B cell (primary cell): ENCODE results near the gene FIZ1. TPM values are rescaled to one million over a fixed set of nuclear protein-coding genes. Genes with fewer than 3 reads are reported as not detected.
A peak's percentile ranks its signal among the peaks of the same experiment; 100 is the strongest.

Experiments used
- ATAC-seq: fragments of 200-7000 bp; cut with Tn5 transposase; one replicate; pipeline ENCODE4 v1.10.0; 2021; ENCODE audit warnings: low read depth, mild to moderate bottlenecking, moderate number of reproducible peaks, moderate library complexity
- CTCF ChIA-PET: fragments of 350-600 bp; sonication (Branson Sonifier 250); formaldehyde crosslinking; loops from one replicate; lab custom pipeline; 2021; ENCODE audit warnings: antibody characterized with exemption, inconsistent platforms; lab: Charles Lee
- POLR2A ChIA-PET: fragments of 350-600 bp; sonication (Branson Sonifier 250); formaldehyde crosslinking; loops from one replicate; lab custom pipeline; 2021; ENCODE audit warnings: antibody characterized with exemption; lab: Charles Lee
- DNase-seq: peaks from one replicate; pipeline ENCODE4 v3.0.0; 2013
- H2AFZ ChIP-seq: 2 replicates; pipeline ENCODE4 v1.6.1; 2012; ENCODE audit warnings: mild to moderate bottlenecking, low read depth, low read length; ENCODE audit not compliant: insufficient read depth, poor library complexity, severe bottlenecking
- H3K27ac ChIP-seq, 2 donors: 1 replicate in 1 of 2; 2 replicates in 1 of 2; pipeline ENCODE4 v1.5.1; 2012 to 2013; ENCODE audit warnings: low read length in 2 of 2, mild to moderate bottlenecking in 2 of 2, moderate library complexity in 1 of 2
- H3K27me3 ChIP-seq, 4 experiments: fragments of 200-600 bp in 1 of 4; sonication (generic) in 1 of 4; replicated peaks in 1 of 4; 1 replicate in 2 of 4; 2 replicates in 2 of 4; pipeline versions ENCODE4 v1.6.1 to v1.7.0; 2013 to 2016; ENCODE audit warnings: low read length in 3 of 4, mild to moderate bottlenecking in 2 of 4, mixed read lengths in 1 of 4, moderate library complexity in 1 of 4; ENCODE audit not compliant: insufficient read depth in 4 of 4, control insufficient read depth in 3 of 4; ENCODE audit errors: control extremely low read depth in 1 of 4
- H3K36me3 ChIP-seq, 2 experiments: replicated peaks in 1 of 2; 1 replicate in 1 of 2; 2 replicates in 1 of 2; pipeline versions ENCODE4 v1.6.1 to v1.7.1; 2013; ENCODE audit warnings: low read length in 1 of 2; ENCODE audit not compliant: insufficient read depth in 2 of 2, control insufficient read depth in 1 of 2; ENCODE audit errors: control extremely low read depth in 1 of 2, extremely low read depth in 1 of 2
- H3K4me1 ChIP-seq, 2 donors: fragments of 200-600 bp in 1 of 2; sonication (generic) in 1 of 2; 1 replicate in 1 of 2; 2 replicates in 1 of 2; pipeline versions ENCODE4 v1.5.1 to v1.6.1; 2013 to 2017; ENCODE audit warnings: low read length in 2 of 2; ENCODE audit not compliant: control insufficient read depth in 2 of 2, insufficient read depth in 2 of 2
- H3K4me2 ChIP-seq: replicated peaks from 2 replicates; pipeline ENCODE3; 2012; ENCODE audit warnings: mild to moderate bottlenecking, low read depth, low read length; ENCODE audit not compliant: poor library complexity, severe bottlenecking
- H3K4me3 ChIP-seq, 5 experiments: fragments of 200-600 bp in 1 of 5; sonication (generic) in 1 of 5; 1 replicate in 3 of 5; 2 replicates in 2 of 5; pipeline versions ENCODE4 v1.5.1 to v1.7.0; 2011 to 2016; ENCODE audit warnings: low read length in 4 of 5, mild to moderate bottlenecking in 4 of 5, low read depth in 2 of 5, control low read depth in 1 of 5, moderate library complexity in 1 of 5; ENCODE audit not compliant: insufficient read depth in 1 of 5; ENCODE audit errors: control extremely low read depth in 1 of 5, extremely low read depth in 1 of 5
- H3K79me2 ChIP-seq: fragments of 200-600 bp; sonication (generic); one replicate; pipeline ENCODE4 v1.6.0; 2016; ENCODE audit warnings: low read length; ENCODE audit not compliant: control insufficient read depth, insufficient read depth
- H3K9ac ChIP-seq: fragments of 200-600 bp; sonication (generic); 2 replicates; pipeline ENCODE4 v1.6.1; 2017; ENCODE audit warnings: mild to moderate bottlenecking, low read length, moderate library complexity
- H3K9me3 ChIP-seq, 3 donors: one replicate each; pipeline versions ENCODE4 v1.6.1 to v1.7.1; 2013; ENCODE audit warnings: low read length in 2 of 3; ENCODE audit not compliant: control insufficient read depth in 2 of 3, insufficient read depth in 1 of 3; ENCODE audit errors: control extremely low read depth in 1 of 3
- H4K20me1 ChIP-seq: 2 replicates; pipeline ENCODE4 v1.6.0; 2012; ENCODE audit warnings: mild to moderate bottlenecking, low read length; ENCODE audit not compliant: insufficient read depth, control insufficient read depth, poor library complexity, severe bottlenecking
- H3K27ac Mint-ChIP-seq: one replicate; pipeline ENCODE4 v1.8.0; 2021; ENCODE audit warnings: mixed read lengths
- H3K27me3 Mint-ChIP-seq: one replicate; pipeline ENCODE4 v1.8.0; 2021; ENCODE audit warnings: mixed read lengths
- H3K4me1 Mint-ChIP-seq: one replicate; pipeline ENCODE4 v1.8.0; 2021; ENCODE audit warnings: mixed read lengths
- H3K4me3 Mint-ChIP-seq: one replicate; pipeline ENCODE4 v1.8.0; 2021; ENCODE audit warnings: mixed read lengths
- H3K9me3 Mint-ChIP-seq: one replicate; pipeline ENCODE4 v1.8.0; 2022; ENCODE audit warnings: mixed read lengths; ENCODE audit not compliant: insufficient read depth
- CTCF ChIP-seq: fragments of 200-600 bp; IDR thresholded peaks from one replicate; pipeline ENCODE4 v1.8.0; 2022; ENCODE audit warnings: antibody characterized with exemption, mild to moderate bottlenecking
- EZH2 ChIP-seq: IDR thresholded peaks from 2 replicates; pipeline ENCODE4 v1.6.1; 2012; ENCODE audit warnings: borderline replicate concordance, low read depth, mild to moderate bottlenecking, moderate library complexity, low read length; ENCODE audit not compliant: insufficient read depth, poor library complexity, severe bottlenecking
- WGBS: methylation state at CpG from one replicate; pipeline ENCODE4 v1.1.5; 2013; ENCODE audit warnings: missing lambda C conversion rate; ENCODE audit not compliant: insufficient coverage; 5-methylcytosine and 5-hydroxymethylcytosine counted together
- intact Hi-C: fragments of 100-400 bp; cut with micrococcal nuclease; formaldehyde crosslinking; loops from one replicate; pipeline ENCODE4 v1.10.0; 2022
- polyA plus RNA-seq: library from polyadenylated mRNA; depleted of rRNA; stranded (reverse); fragments of >200 nt; gene quantifications from 2 replicates; pipeline ENCODE4 v1.2.3, GENCODE V29; 2012
- total RNA-seq, 2 donors: library from RNA; stranded (reverse); fragments of 120-200 nt in 1 of 2; gene quantifications; 1 replicate in 1 of 2; 2 replicates in 1 of 2; pipeline versions ENCODE4 v1.2.3 to v1.2.4, GENCODE V29; 2013 to 2022

The FIZ1 gene
- total and polyA plus RNA-seq, 2 donors (not counting 1 experiment from before 2014, with no cell fraction given) = 8.0 to 26.4 TPM

GRCh38 chr19:55643003-55643886, 43.9 kb upstream of the FIZ1 start, which contains the start of gene ZNF581:
Gene ZNF581, plus strand, starts transcription at chr19:55643649. Its CDS starts 923 bp downstream, at chr19:55644572.
- Mint-ChIP-seq H3K4me3 (peak within 1 kb of the TSS; percentile 88), H3K4me1 (peaks cover 61% of the 10 kb centered on the region), H3K27me3 (no peaks in the 10 kb centered on the region), H3K9me3 (no peaks in the 10 kb centered on the region), H3K27ac (peak within 1 kb of the TSS; percentile 98)
- ChIA-PET POLR2A (interaction anchor here (0.6 to 1.9 kb wide), 12 partner anchors 7 to 385 kb away, joined by 3 to 17 read pairs (median 4); partner anchors contain the start of genes FIZ1, PPP6R1, U2AF2 and ZNF524), CTCF (interaction anchor here (0.8 to 7.2 kb wide), 6 partner anchors 8 to 39 kb away, joined by 3 to 131 read pairs (median 6); partner anchors contain the start of gene U2AF2)
- Histone ChIP-seq H3K4me2 (peak within 1 kb of the TSS; percentile 96), H4K20me1 (peaks cover 21% of the 10 kb centered on the region), H3K27ac (peak within 1 kb of the TSS; percentile 79 to 82), H2AFZ (peak within 1 kb of the TSS; percentile 53), H3K27me3 (no peaks in the 10 kb centered on the region), H3K9ac (peak within 1 kb of the TSS; percentile 77), H3K4me1 (peaks cover 32 to 69% of the 10 kb centered on the region in 2 donors), H3K4me3 (peak within 1 kb of the TSS; percentile 59 to 85 (median 78)), H3K79me2 (peaks cover 31% of the 10 kb centered on the region), H3K9me3 (peaks cover 0 to 11% (median 0%) of the 10 kb centered on the region in 3 donors), H3K36me3 (peaks cover 0 to 13% of the 10 kb centered on the region in 2 experiments)
- WGBS = under 1% methylated on average over 29 of the region's 56 CpGs
- DNase-seq = peak; percentile 90
- ATAC-seq = peak; percentile 36
- TF ChIP-seq CTCF = no peak
- TF ChIP-seq EZH2 = no peak
- intact Hi-C loops = loop anchor here (1.0 to 5.0 kb wide), 5 partner anchors 8 to 236 kb away; partner anchors contain the start of genes EPN1, UBE2S and ZNF865
